HG02870 (cell line): ENCODE results near the gene ENTPD8.
"Not testable (repeated sequence)": the region's sequence is repeated elsewhere in the genome, so short reads cannot be mapped to it uniquely, and the experiment has no call there.

Experiments used
- ATAC-seq: cut with Tn5 transposase; IDR thresholded peaks from one replicate; pipeline ENCODE4 v1.9.1; 2021; ENCODE audit warnings: mild to moderate bottlenecking, moderate library complexity; ENCODE audit not compliant: unreplicated experiment

ENTPD8 gene

DNA sequence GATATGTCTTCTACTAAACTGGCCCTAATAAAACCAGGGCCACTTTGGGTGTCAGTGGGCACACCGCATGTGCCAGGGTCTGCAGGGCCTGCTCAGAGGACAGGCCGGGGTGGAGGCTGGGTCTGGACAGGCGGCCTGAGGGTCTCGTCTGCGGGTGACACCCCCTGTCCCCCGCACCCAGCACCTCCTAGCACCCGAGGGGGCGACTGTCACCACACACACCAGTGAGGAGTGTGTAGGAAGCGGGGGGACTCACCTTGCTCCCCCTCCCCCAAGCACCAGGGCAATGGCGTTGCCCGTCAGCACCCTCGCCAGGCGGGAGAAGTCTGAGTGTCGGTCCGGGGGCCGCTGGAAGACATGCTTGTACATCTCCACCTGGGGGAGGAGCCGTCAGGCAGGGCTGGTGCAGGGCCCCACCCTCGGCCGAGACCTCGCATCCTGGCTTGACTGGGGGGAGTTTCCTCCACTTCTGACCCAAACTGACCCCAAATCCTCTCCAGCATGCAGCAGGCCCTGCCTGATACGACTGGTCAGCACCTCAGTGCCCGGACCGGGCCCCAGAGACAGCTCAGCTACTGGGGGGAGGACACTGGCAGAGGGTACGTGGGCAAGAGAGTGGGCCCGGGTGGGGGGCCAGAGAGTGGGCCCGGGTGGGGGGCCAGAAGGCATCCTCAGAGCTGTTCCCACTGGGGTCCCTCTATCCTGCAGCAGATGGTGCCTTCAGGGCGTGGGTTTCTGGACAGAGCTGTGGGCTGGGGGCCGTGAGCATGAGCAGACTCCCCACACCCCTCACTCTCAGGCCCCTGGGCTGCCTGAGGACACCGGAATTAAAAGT, 36.8 kb upstream of the ENTPD8 start:
- no peak for ATAC-seq

DNA sequence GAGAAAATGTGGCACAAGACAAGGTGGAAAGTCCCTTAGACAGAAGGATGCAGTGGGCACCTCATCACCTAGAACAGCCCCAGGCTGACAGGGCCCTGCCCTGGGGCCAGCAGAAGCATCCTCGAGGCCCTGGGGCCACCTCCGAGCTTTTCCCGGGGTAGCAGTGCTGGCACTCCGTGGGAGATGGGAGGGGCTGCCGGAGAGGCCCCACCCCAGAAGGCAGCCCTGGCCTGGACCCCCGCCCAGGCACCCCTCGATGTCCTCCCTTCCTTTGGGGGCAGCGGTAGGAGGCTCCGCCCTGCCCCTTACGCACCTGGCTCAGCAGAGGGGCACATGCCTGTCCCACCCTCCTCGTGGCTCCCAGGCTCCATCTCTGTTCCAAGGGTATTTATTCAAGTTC, 35.7 kb upstream of the ENTPD8 start:
- no peak for ATAC-seq

DNA sequence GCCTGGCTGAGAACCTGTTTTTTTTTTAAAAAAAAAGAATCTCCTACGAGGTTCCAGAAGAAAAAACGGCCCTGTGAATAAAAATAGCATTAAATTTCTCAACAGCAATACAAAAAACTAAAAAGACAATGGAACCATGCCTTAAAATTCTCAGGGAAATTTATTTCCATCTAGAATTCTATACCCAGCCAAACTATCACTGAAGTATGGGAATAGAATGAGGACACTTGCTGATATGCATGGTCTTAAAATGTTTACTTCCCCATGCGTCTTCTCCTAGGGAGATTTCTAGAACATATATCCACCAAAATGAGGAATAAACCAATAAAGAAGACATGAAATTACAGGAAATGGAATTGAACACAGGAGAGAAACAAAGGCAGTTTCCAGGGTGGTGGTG, 34.5 kb upstream of the ENTPD8 start:
- ATAC-seq = no peak

DNA sequence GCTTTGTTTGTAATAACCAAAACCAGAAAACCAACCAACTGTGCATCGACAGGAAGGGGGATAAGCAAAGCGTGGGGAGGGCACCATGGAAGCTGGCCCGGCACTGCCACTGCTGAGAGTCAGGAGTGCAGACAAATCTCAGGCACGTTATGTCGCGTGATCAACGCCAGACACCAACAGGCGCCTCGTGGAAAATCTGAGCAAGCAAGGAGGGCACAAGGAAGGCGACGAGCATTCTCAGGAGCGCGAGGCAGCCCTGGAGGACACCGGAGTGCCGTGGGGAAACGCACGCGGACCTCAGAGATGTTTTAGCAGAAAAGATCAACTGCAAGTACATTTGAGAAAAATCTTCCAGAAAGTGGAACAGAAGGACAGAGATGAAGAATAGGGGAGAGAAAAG, 33.1 kb upstream of the ENTPD8 start:
- no peak for ATAC-seq

DNA sequence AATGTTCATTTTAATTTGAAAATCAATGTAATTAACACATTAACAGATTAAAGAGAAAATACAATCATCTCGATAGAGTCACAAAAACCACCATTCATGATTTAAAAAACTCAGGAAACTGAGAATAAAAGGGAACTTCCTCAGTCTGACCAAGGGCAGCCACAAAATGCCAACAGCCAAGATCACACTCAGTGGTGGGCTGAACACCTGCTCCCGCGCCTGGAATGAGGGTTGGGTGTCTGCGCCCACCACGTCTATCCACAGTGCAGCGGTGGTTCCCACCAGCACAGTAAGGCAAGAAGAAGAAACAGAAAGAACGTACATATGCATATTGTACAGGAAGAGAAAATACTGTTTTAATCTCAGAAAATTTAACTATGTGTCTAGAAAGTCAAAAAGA, 29.6 kb upstream of the ENTPD8 start:
- no peak for ATAC-seq

DNA sequence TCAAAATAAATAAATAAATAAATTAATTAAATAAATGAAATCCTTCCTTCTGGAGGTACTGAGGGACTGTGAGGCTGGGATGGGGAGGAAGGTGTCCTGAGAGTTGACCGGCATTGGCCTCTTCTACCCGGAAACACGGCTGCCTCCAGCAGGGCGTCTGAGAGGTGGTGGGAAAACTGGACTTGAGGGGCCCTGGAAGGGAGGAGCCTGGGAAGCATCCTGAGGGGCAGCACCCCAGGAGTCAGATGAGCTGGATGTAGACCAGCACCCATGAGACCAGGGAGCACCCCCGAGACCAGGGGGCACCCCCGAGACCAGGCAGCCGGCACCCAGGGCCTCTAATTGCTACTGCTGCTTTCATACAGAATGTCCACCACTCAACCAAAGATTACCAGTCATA, 26.7 kb upstream of the ENTPD8 start:
- no peak for ATAC-seq

DNA sequence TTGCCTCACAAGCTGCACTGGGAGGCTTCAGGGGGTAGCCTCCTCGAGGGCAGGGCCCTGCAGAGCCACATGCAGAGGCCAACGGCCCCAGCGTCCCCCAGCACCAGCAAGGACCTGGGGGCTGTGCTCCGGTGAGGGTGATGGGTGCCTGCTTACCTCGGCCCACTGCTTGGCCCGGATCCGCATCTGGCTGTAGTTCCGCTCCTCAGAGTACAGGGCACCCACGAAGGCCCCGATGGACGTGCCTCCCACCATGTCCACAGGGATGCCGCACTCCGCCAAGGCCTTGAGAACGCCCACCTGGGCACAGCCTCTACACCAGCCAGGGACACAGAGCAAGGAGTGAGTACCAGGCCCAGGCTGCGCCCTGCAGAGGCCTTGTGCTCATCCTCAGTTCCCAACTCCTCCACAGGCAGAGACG, 26.0 kb upstream of the ENTPD8 start:
- no peak for ATAC-seq

DNA sequence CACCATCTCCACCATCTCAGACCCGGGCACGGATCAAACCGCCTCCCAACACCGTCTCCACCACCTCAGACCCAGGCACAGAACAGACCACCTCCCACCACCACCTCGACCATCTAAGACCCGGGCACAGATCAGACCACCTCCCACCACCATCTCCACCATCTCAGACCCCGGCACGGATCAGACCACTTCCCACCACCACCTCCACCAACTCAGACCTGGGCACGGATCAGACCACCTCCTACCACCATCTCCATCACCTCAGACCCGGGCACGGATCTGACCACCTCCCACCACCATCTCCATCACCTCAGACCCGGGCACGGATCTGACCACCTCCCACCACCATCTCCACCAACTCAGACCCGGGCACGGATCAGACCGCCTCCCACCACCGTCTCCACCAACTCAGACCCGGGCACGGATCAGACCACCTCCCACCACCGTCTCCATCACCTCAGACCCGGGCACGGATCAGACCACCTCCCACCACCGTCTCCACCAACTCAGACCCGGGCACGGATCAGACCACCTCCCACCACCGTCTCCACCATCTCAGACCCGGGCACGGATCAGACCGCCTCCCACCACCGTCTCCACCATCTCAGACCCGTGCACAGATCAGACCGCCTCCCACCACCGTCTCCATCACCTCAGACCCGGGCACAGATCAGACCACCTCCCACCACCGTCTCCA, 25.4 kb upstream of the ENTPD8 start:
- ATAC-seq = not testable (repeated sequence)

DNA sequence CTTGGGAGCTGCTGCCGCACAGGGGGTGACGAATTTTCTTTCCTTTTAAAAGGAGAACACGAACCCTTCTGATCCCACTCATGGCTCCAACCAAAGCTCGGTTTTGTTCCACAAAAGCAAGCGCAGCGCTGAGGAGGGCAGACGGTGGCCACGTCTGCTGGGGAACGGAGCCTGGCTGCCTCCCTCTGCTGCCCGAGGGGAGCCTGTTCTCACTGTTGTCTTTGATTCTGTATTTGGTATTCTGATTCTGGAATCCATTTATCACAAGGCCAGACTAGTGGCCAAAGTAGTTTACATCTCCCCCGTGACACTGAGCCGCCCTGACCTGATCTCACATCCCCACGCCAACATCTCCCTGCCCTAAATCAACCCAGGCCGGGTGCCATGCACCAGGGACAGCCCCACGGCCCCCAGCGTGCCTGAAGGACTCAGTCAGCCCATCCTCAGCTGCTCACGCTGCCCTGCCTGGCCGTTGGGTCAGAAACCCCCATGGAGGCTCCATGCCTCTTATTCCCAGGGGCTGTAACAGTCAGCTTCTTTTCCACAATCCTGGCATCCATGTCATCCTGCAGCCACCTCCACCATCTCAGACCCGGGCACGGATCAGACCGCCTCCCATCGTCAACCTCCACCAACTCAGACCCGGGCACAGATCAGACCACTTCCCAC, 24.7 kb upstream of the ENTPD8 start:
- ATAC-seq = no peak

DNA sequence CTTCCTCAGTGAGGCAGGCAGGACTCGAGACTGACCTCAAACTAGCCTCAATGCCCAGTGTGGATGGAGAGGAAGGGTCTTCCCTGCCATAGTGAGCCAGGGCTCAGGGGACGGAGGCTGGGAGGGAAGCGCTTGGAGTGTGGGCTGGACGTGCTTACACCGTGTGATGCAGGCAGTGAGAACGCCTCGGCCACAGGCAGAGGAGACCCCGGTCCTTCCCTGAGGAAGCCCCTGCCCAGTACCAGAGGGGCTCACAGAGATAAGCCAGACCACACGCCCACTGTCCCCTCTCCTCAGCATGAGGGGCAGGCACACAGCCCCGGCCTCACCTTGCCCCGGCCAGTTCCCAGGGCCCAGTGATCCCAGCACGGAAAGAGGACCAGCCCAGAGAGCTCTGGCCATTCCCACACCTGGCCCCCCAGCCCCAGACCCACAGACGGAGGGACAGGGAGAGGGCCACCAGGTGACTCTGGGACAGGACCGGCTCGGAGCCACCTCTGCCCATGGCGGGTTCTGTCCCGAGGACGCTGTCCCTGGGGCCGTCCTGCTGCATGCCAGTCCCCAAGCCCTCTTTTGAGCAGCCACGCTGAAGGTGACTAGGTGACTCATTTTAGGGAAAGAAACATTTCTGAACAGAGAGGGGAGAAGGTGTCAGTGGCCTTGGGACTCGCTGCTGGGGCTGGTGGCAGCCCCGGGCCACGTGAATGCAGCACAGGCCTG, 24.0 kb upstream of the ENTPD8 start:
- no peak for ATAC-seq

DNA sequence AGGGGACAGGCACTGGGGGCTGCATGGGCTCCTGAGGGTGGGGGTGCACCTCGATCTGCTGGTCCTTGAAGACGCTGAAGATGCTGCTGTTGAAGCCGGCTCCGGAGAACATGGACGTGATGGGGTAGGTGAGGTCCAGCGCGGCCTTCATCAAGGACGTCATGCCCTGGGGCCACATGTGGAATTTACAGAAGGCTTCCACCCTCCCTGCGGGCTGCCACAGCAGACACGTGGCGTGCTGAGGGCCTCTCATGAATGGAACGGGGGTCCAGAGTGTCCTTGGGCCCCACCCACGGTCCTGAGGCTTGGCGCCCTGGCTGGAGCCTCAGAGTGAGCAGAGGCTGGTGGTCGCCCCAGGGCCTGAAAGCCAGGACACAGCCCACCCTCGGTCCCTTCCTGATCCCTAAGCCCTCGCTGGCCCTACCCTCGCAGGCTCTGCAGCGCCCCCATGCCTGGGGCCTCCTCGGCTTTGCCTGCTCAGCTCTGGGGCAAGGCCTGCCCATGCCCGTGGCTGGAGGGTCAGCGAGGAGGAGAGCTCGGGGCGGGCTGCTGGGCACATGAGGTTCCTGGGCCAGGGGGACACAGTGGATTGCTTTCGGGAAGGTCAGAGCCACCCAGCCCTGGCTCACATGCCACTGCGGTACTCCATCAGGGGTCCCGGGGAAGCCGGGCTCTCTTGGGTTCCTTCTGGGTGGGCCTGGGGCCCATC, 23.3 kb upstream of the ENTPD8 start:
- no peak for ATAC-seq

DNA sequence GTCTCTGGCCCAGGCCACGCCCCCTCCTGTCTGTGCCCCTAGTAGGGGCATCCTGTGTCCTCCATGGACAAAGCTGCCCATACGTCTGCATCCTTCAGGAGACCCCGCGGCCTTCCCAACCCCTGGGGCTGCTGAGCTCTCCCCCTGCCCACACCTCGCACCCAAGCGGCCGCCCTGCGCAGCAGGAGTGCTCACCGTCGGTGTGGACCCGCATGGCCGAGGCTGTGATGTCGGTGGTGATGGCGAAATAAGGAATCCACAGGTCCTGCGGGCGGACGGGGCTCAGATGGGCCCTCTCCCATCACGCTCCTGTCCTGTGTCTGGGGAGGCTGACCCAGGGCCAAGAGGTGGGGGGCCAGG, 22.8 kb upstream of the ENTPD8 start:
- no peak for ATAC-seq

DNA sequence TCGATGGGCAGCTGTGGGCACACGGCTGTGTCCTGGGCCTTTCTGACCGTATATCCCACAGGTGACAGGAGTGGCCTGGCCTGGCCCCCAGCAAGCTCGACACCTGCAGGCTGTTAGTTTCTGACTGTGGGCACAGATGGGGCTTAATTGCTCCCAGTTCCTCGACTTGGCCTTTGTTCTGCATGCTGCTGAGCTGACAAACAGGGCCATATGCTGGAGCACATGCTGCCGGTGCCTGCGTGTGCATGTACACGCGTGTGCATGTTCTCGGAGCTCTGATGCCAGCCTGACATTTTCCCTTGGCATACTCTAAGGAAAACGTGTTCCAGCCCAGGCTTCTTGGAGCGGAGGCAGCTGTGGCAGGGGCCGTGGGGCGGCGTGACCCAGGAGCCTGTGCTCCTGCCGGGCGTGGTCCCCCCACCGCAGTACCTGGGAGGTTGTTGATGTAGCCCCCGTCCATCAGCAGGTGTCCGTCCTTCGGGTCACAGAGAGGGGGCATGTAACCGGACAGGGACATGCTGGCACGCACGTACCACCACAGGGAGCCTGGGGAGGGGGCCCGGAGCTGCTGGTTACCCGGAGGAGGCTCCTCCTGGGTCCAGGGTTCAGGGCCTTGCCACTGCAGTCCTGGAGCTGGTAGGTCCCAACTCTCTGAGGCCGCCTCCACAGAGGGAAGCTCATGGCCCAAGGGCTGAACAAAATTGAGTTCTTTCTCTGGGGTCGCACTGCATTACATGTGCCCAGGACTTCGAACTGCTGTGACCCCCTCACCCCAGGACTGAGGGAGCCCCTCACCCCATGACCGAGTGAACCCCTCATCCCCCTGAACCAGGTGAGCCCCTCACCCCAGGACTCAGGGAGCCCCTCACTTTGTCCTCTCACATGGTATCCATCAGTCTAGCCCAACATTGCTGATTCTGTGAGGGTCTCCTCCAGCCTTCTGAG, 22.1 kb upstream of the ENTPD8 start:
- no peak for ATAC-seq

DNA sequence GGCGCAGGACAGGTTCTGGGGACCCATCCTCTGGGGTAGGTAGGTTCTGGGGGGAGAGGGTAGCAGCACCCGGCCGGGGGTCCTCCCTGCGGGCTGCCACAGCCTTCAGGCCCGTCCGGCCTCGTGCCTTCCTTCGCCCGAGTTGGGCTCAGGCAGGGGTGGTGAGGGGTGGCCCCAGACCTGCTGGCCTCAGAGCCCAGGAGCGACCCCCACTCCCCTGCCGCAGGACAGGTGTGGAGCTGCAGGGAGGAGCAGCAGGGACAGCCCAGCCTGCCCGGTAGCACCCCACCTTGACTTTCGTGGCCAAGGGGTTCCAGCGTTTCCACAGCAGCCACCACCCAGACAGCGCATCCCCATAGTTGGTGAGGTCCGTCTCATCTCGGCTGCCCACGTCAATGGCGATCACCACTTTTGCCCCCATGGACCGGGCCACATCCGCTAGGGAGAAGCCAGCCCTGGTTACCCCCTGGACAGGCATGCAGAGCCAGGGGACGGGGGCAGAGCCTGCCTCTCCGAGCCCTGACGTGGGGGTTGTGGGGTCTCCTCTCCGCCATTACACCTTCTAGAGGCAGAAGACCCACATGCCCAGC, 21.3 kb upstream of the ENTPD8 start:
- no peak for ATAC-seq

DNA sequence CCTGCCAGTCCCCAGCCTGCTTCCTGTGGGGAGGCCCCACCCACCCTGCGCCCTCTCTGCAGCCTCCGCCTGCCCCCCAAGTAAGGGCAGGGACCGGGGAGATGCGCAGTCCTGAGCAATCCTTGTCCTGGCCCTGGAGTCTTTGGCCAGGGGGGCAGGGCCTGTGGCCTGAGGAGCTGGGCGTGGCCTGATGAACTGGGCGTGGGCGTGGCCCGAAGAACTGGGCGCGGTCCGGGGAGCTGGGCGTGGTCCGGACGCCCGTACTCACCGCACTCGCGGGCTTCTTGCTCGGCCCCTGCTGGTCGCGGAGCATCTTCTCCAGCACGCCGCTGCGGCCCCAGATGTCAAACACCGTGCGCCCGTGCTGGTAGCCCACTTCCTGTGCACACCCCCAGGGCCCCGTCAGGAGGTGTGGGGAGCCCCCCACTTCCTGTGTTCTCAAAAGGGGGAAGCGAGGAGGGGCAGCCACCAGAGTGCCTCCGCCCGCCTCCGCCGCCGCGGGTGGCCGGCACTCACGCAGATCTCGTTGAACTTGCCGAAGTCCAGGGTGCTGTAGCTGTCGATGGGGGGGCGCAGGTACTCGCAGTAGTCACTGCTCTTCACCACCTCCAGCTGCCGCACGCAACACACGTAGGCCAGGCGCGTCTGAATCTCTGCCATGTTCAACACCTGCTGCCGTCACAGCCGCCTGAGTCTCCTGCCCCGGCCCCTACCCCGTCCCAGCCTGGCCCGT, 20.7 kb upstream of the ENTPD8 start:
- no peak for ATAC-seq

DNA sequence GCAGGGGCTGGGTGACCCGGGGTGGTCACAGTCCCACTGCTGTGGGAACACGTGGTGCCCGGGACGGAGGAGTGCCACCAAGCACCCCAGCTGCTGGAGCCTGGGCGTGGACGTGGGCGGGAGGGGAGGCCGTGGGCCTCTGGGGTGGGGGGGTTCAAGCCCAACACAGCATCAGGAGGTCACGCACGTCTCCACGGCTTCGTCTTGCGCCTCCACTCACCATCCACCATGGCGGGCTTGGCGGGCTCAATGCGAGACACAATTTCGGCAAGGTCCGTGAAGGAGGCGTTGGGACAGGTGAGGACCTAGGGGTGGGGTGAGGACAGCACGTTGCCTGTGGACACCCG, 20.1 kb upstream of the ENTPD8 start:
- ATAC-seq = no peak

DNA sequence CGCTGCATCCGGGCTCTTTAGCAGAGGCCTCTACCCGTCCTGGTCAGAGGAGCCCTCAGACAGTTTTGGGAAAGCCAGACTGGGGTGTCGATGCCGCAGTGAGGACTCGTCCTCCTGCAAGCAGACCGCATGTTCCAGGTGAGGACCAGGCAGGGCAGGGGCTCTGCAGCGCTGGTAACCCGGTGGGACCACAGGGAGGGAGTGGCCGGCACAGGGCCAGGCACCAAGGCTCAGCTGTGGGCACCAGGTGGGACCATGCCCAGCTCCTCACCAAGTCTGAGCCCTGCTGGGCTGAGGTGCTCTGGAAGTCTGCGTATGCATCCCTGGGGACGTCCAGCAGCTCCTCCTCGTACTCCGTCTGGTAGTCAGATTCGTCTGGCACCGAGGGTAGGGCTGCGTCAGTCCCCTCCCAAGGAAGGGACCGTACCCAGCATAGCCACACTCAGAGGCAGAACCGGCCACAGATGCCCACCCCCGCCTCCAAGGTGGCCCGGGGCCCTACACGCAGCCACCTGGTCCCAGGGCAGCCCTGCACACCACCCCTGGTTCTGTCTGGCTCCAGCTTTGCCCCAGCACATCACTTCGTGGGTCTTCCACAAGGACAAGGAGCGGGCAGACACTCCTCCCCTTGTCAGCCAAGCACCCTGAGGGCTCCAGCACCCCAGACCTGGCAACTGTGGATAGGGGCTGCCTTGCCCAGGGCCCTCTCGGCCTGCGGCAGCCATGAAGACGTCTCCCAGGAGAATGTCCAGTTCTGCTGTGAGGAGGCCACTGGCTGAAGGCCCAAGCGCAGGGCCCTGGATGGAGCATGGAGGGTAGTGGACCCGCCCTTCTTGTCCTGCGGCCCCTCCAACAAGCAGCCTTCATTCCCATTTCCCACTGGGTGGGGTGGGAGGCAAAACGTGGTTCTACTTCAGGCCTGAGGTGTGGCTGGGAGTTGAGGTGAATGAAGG, 19.5 kb upstream of the ENTPD8 start:
- no peak for ATAC-seq
